HEK293 (cell line): ENCODE data around the gene C16orf46.

ENCODE experiments used
- CTCF ChIA-PET: fragments of 350-600 bp; formaldehyde crosslinking; extraction: SDS; loops from one replicate; lab custom pipeline; 2021; ENCODE audit warnings: antibody characterized with exemption; lab: Yijun Ruan, JAX
- POLR2A ChIA-PET: fragments of 300-600 bp; formaldehyde crosslinking; extraction: SDS; loops from one replicate; lab custom pipeline; 2020; ENCODE audit warnings: antibody characterized with exemption, inconsistent platforms; lab: Yijun Ruan, JAX
- H3K27ac ChIP-seq: fragments of 200-500 bp; sonication (Bioruptor generic); 2 replicates; pipeline ENCODE4 v1.5.1; 2014; ENCODE audit warnings: low read depth, low read length, control low read depth, inconsistent platforms; ENCODE audit errors: extremely low read depth
- H3K36me3 ChIP-seq, 2 experiments: fragments of 200-500 bp in 1 of 2; sonication (Bioruptor generic) in 1 of 2; 1 replicate in 1 of 2; 2 replicates in 1 of 2; pipeline ENCODE4 v1.5.1; 2014 to 2017; ENCODE audit warnings: inconsistent platforms in 2 of 2, low read length in 2 of 2; ENCODE audit not compliant: control insufficient read depth in 2 of 2, insufficient read depth in 1 of 2
- H3K4me1 ChIP-seq: fragments of 200-500 bp; sonication (Bioruptor generic); 2 replicates; pipeline ENCODE4 v1.5.1; 2014; ENCODE audit warnings: mild to moderate bottlenecking, low read length, inconsistent platforms; ENCODE audit not compliant: control insufficient read depth, insufficient read depth
- H3K4me3 ChIP-seq: 2 replicates; pipeline ENCODE4 v1.5.1; 2011; ENCODE audit warnings: low read depth, mild to moderate bottlenecking, control low read depth, low read length, moderate library complexity
- H3K9me3 ChIP-seq: fragments of 200-500 bp; sonication (Bioruptor generic); 2 replicates; pipeline ENCODE4 v1.5.1; 2014; ENCODE audit warnings: low read depth, low read length, inconsistent platforms; ENCODE audit not compliant: control insufficient read depth, insufficient read depth
- IKZF3 ChIP-seq: fragments of 450-650 bp; IDR thresholded peaks from 2 replicates; pipeline ENCODE4 v1.5.0; 2018; ENCODE audit warnings: missing biosample characterization, mild to moderate bottlenecking, missing genetic modification characterization, moderate library complexity
- KLF9 ChIP-seq: fragments of 450-650 bp; formaldehyde crosslinking; IDR thresholded peaks from 2 replicates; pipeline ENCODE4 v1.5.1; 2016; ENCODE audit warnings: missing biosample characterization, missing genetic modification characterization, low read depth
- PRDM1 ChIP-seq: fragments of 450-650 bp; formaldehyde crosslinking; IDR thresholded peaks from 2 replicates; pipeline ENCODE4; 2016; ENCODE audit warnings: missing biosample characterization, missing genetic modification characterization
- SP2 ChIP-seq: fragments of 450-650 bp; formaldehyde crosslinking; IDR thresholded peaks from 2 replicates; pipeline ENCODE4 v1.5.1; 2016; ENCODE audit warnings: missing biosample characterization, missing genetic modification characterization
- ZIC2 ChIP-seq: fragments of 450-650 bp; formaldehyde crosslinking; IDR thresholded peaks from 2 replicates; pipeline ENCODE4 v1.5.1; 2016; ENCODE audit warnings: missing biosample characterization, missing genetic modification characterization
- ZNF132 ChIP-seq: fragments of 450-650 bp; formaldehyde crosslinking; IDR thresholded peaks from 2 replicates; pipeline ENCODE4 v1.5.1; 2017; ENCODE audit warnings: missing biosample characterization, missing genetic modification characterization, borderline replicate concordance
- ZNF138 ChIP-seq: fragments of 450-650 bp; formaldehyde crosslinking; IDR thresholded peaks from 2 replicates; pipeline ENCODE4 v1.5.1; 2016; ENCODE audit warnings: missing biosample characterization, missing genetic modification characterization, borderline replicate concordance
- ZNF157 ChIP-seq: fragments of 450-650 bp; formaldehyde crosslinking; IDR thresholded peaks from 2 replicates; pipeline ENCODE4 v1.5.1; 2016; ENCODE audit warnings: missing biosample characterization, missing genetic modification characterization
- ZNF16 ChIP-seq: fragments of 450-650 bp; formaldehyde crosslinking; IDR thresholded peaks from 2 replicates; pipeline ENCODE4 v1.5.1; 2016; ENCODE audit warnings: low read depth, missing biosample characterization, missing genetic modification characterization
- ZNF174 ChIP-seq: fragments of 450-650 bp; formaldehyde crosslinking; IDR thresholded peaks from 2 replicates; pipeline ENCODE4 v1.5.0; 2017; ENCODE audit warnings: missing biosample characterization, mild to moderate bottlenecking, missing genetic modification characterization
- ZNF211 ChIP-seq: fragments of 450-650 bp; formaldehyde crosslinking; IDR thresholded peaks from 2 replicates; pipeline ENCODE4 v1.5.1; 2016; ENCODE audit warnings: low read depth, missing biosample characterization, missing genetic modification characterization
- ZNF23 ChIP-seq: fragments of 450-650 bp; formaldehyde crosslinking; IDR thresholded peaks from 2 replicates; pipeline ENCODE4 v1.5.1; 2016; ENCODE audit warnings: missing biosample characterization, missing genetic modification characterization, borderline replicate concordance
- ZNF24 ChIP-seq: fragments of 450-650 bp; formaldehyde crosslinking; IDR thresholded peaks from 2 replicates; pipeline ENCODE4 v1.5.1; 2016; ENCODE audit warnings: missing biosample characterization, missing genetic modification characterization
- ZNF266 ChIP-seq: fragments of 450-650 bp; formaldehyde crosslinking; IDR thresholded peaks from 2 replicates; pipeline ENCODE4 v1.5.1; 2016; ENCODE audit warnings: missing biosample characterization, missing genetic modification characterization, low read depth
- ZNF324 ChIP-seq: fragments of 450-650 bp; formaldehyde crosslinking; IDR thresholded peaks from 2 replicates; pipeline ENCODE4 v1.5.1; 2016; ENCODE audit warnings: missing biosample characterization, missing genetic modification characterization
- ZNF335 ChIP-seq: fragments of 450-650 bp; formaldehyde crosslinking; conservative IDR thresholded peaks from 2 replicates; pipeline ENCODE4 v1.5.1; 2016; ENCODE audit warnings: missing biosample characterization, missing genetic modification characterization
- ZNF341 ChIP-seq: fragments of 450-650 bp; formaldehyde crosslinking; IDR thresholded peaks from 2 replicates; pipeline ENCODE4; 2016; ENCODE audit warnings: low read depth, missing biosample characterization, missing genetic modification characterization
- ZNF423 ChIP-seq: fragments of 450-650 bp; formaldehyde crosslinking; IDR thresholded peaks from 2 replicates; pipeline ENCODE4 v1.5.1; 2016; ENCODE audit warnings: missing biosample characterization, missing genetic modification characterization
- ZNF600 ChIP-seq: fragments of 450-650 bp; formaldehyde crosslinking; IDR thresholded peaks from 2 replicates; pipeline ENCODE4 v1.5.1; 2016; ENCODE audit warnings: missing biosample characterization, missing genetic modification characterization
- ZNF621 ChIP-seq: fragments of 450-650 bp; formaldehyde crosslinking; IDR thresholded peaks from 2 replicates; pipeline ENCODE4 v1.5.1; 2017; ENCODE audit warnings: missing biosample characterization, missing genetic modification characterization
- ZNF747 ChIP-seq: fragments of 450-650 bp; formaldehyde crosslinking; IDR thresholded peaks from 2 replicates; pipeline ENCODE4 v1.5.1; 2016; ENCODE audit warnings: missing biosample characterization, missing genetic modification characterization
- ZNF830 ChIP-seq: fragments of 450-650 bp; IDR thresholded peaks from 2 replicates; pipeline ENCODE4 v1.5.0; 2018; ENCODE audit warnings: missing biosample characterization, missing genetic modification characterization, low read depth, mild to moderate bottlenecking, moderate library complexity
- TF ChIP-seq, protein P1 (sequence below): fragments of 450-650 bp; formaldehyde crosslinking; conservative IDR thresholded peaks from 2 replicates; pipeline ENCODE4 v1.5.1; 2016; ENCODE audit warnings: low read depth, missing biosample characterization, missing genetic modification characterization
- TF ChIP-seq, protein P2 (sequence below): fragments of 450-650 bp; formaldehyde crosslinking; IDR thresholded peaks from 2 replicates; pipeline ENCODE4 v1.5.1; 2016; ENCODE audit warnings: missing biosample characterization, missing genetic modification characterization
- TF ChIP-seq, protein P3 (sequence below): fragments of 450-650 bp; formaldehyde crosslinking; IDR thresholded peaks from 2 replicates; pipeline ENCODE4 v1.5.1; 2016; ENCODE audit warnings: missing biosample characterization, missing genetic modification characterization

The C16orf46 gene

DNA sequence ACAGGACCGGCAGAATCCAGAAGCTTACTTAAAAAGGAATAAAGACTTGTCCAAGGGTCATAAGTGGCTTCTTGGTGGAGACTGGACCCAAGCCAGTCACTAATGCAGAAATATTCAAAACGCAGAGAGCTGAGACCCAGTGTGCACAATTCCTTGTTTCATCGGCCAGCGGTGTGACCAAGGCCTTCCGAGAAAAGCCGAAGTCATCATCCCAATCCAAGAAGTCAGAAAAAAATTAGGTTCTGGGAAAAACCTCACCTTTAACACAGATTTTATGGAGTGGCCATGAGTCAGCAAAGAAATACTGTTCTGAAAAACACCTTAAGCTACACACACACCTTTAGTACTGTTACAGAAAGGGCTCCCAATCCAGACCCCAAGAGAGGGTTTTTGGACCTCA is 20.2 kb upstream of the C16orf46 start (continued):
- TF ChIP-seq ZNF747 (tag by site-specific recombination) (no peak), ZNF341 (tag by site-specific recombination) (no peak)

DNA sequence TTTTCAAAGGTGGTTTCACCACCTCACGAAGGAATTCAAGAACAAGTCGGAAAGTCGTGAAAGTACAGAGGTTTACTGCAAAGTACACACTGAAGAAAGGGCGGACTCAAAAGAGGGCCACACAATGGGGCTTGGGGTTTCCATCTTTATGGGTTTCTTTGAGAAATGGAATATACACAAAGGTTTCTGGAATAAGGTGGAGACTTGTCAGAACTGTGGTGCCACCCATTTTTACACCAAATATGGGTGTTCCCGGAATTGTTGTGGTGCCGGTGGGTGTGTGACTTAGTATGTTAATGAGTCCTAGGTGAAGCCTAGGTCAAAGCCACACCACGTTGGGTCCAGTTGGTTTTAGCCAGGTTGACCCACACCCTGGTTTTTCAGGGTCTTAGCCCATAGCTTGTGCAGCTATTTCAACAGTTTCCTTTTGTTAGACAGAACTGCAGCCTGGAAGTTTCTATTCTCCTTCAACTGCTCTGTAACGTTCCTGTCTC is 19.7 kb upstream of the C16orf46 start:
- POLR2A ChIA-PET, result no interaction called here
- no peaks in the 10 kb centered on the region for H3K4me1 ChIP-seq
- no peak for TF ChIP-seq ZNF266
- TF ChIP-seq PRDM1 (tag by site-specific recombination), result peak; percentile 34; the same call in 1 of the 2 replicates
- peak; percentile 46 for TF ChIP-seq ZNF335 (tag by site-specific recombination)
- TF ChIP-seq, protein P1, sequence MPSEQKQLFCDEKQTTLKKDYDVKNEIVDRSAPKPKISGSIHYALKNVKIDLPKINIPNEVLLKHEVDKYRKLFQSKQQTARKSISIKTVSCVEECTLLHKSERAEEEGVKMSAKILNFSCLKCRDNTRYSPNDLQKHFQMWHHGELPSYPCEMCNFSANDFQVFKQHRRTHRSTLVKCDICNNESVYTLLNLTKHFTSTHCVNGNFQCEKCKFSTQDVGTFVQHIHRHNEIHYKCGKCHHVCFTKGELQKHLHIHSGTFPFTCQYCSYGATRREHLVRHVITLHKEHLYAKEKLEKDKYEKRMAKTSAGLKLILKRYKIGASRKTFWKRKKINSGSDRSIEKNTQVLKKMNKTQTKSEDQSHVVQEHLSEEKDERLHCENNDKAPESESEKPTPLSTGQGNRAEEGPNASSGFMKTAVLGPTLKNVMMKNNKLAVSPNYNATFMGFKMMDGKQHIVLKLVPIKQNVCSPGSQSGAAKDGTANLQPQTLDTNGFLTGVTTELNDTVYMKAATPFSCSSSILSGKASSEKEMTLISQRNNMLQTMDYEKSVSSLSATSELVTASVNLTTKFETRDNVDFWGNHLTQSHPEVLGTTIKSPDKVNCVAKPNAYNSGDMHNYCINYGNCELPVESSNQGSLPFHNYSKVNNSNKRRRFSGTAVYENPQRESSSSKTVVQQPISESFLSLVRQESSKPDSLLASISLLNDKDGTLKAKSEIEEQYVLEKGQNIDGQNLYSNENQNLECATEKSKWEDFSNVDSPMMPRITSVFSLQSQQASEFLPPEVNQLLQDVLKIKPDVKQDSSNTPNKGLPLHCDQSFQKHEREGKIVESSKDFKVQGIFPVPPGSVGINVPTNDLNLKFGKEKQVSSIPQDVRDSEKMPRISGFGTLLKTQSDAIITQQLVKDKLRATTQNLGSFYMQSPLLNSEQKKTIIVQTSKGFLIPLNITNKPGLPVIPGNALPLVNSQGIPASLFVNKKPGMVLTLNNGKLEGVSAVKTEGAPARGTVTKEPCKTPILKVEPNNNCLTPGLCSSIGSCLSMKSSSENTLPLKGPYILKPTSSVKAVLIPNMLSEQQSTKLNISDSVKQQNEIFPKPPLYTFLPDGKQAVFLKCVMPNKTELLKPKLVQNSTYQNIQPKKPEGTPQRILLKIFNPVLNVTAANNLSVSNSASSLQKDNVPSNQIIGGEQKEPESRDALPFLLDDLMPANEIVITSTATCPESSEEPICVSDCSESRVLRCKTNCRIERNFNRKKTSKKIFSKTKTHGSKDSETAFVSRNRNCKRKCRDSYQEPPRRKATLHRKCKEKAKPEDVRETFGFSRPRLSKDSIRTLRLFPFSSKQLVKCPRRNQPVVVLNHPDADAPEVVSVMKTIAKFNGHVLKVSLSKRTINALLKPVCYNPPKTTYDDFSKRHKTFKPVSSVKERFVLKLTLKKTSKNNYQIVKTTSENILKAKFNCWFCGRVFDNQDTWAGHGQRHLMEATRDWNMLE (tag by site-specific recombination), result no peak; the same call in 1 of the 2 replicates
- no peak overlapping the region for H3K27ac ChIP-seq
- H3K4me3 ChIP-seq, result no peak overlapping the region
- no peaks in the 10 kb centered on the region; a peak in 1 of 3 replicates for H3K36me3 ChIP-seq
- CTCF ChIA-PET, result interaction anchor here (0.6 kb wide), 2 partner anchors 74 to 243 kb away, joined by 4 read pairs; no protein-coding TSS in a partner anchor
- no peaks in the 10 kb centered on the region for H3K9me3 ChIP-seq

DNA sequence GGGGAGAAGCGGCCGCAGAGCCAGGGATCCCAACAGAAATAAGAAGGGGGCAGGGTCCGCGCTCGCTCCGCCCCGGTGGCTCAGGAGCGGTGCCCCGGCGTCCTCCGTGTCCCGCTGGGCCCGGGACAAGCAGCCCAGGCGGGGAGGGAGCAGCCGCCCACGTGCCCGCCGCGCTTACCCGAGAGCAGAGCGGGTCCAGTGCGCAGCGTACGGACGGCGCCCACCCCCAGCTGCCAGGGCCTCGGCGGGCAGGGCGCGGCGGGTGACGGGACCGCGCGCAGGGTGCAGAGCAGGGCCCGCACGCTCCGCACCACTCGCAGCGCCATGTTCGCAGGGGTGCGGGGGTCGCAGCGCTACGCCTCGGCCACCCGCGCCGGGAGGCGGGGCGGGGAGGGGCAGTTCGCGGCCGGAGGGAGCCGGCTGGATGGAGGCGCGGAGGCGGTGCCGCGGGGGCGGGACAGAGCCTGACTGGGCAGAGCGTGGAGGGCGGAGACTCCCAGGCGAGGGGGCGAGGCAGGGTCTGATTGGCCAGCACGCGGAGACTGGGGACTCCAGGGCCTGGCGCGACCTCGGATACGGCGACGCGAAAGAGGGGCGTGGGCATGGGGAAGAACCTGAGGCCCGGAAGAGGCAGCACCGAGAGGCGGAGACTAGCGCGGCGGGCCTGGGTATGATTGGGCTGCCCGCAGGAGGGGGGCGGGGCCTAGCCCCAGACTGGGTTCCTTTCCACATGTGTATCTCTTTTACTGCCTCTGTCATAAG is 19.1 kb upstream of the C16orf46 start, which contains the start of gene GCSH:
Gene GCSH (minus strand): TSS at position 443 of the 762 bp plus-strand sequence. CDS start 117 bp downstream, at position 326.
- Histone ChIP-seq H3K4me1 (no peaks in the 10 kb centered on the region), H3K4me3 (peak within 1 kb of the TSS; percentile 74), H3K27ac (peak within 1 kb of the TSS; percentile 66; the same call in 1 of the 2 replicates), H3K9me3 (no peaks in the 10 kb centered on the region), H3K36me3 (peaks cover 0 to 2% of the 10 kb centered on the region in 2 experiments; a peak in 2 of 3 replicates)
- ChIA-PET POLR2A (interaction anchor here (1.8 kb wide), 1 partner anchor 19 kb away, joined by 4 read pairs; the partner anchor contains the start of gene C16orf46), CTCF (no interaction called here)
- TF ChIP-seq ZNF157 (tag by site-specific recombination), result no peak
- TF ChIP-seq ZNF23 (tag by site-specific recombination), result no peak
- peak; percentile 72 for TF ChIP-seq ZIC2 (tag by site-specific recombination)
- 0 out of 2 replicates have a peak, but pooled peaks have one; percentile 33 for TF ChIP-seq ZNF621
- TF ChIP-seq ZNF211, result no peak
- no peak for TF ChIP-seq ZNF132
- TF ChIP-seq SP2 (tag by site-specific recombination), result peak; percentile 99
- TF ChIP-seq IKZF3, result 0 out of 2 replicates have a peak, but pooled peaks have one; percentile 24
- no peak for TF ChIP-seq ZNF324 (tag by site-specific recombination)
- TF ChIP-seq ZNF138 (tag by site-specific recombination), result no peak
- no peak for TF ChIP-seq ZNF423 (tag by site-specific recombination)
- TF ChIP-seq ZNF341 (tag by site-specific recombination), result 0 out of 2 replicates have a peak, but pooled peaks have one; percentile 45
- no peak for TF ChIP-seq ZNF24 (tag by site-specific recombination)
- no peak for TF ChIP-seq ZNF830 (tag by site-specific recombination)
- TF ChIP-seq, protein P2, sequence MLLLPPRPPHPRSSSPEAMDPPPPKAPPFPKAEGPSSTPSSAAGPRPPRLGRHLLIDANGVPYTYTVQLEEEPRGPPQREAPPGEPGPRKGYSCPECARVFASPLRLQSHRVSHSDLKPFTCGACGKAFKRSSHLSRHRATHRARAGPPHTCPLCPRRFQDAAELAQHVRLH (tag by site-specific recombination), result no peak
- peak; percentile 81 for TF ChIP-seq KLF9 (tag by site-specific recombination)
- peak; percentile 80; the same call in 1 of the 2 replicates for TF ChIP-seq ZNF174 (tag by site-specific recombination)
- TF ChIP-seq ZNF16 (tag by site-specific recombination), result no peak
- TF ChIP-seq, protein P3, sequence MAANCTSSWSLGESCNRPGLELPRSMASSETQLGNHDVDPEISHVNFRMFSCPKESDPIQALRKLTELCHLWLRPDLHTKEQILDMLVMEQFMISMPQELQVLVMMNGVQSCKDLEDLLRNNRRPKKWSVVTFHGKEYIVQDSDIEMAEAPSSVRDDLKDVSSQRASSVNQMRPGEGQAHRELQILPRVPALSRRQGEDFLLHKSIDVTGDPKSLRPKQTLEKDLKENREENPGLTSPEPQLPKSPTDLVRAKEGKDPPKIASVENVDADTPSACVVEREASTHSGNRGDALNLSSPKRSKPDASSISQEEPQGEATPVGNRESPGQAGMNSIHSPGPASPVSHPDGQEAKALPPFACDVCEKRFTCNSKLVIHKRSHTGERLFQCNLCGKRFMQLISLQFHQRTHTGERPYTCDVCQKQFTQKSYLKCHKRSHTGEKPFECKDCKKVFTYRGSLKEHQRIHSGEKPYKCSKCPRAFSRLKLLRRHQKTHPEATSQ (tag by site-specific recombination), result 0 out of 2 replicates have a peak, but pooled peaks have one; percentile 49
- TF ChIP-seq ZNF600 (tag by site-specific recombination), result peak; percentile 67
